SHP77 treated with DMSO at 0.1 percent for 48 hours (cell line): ENCODE data around the gene GPC2.

ENCODE experiments used
- DNase-seq: peaks from one replicate; lab custom pipeline; 2025; lab: John Stamatoyannopoulos, UW

GPC2 gene

GRCh38 chr7:100120733-100121036 lies 56.5 kb downstream of the GPC2 start:
- DNase-seq = no peak

- DNase-seq = peak; percentile 43
Observed at GRCh38 chr7:100119970-100120732, 57.0 kb downstream of the GPC2 start.
